Upper lobe of left lung (tissue), 6 donors: ENCODE data around the gene AMOTL2. TPM values are rescaled to one million over a fixed set of nuclear protein-coding genes. Genes with fewer than 3 reads are reported as not detected.
A peak's percentile ranks its signal among the peaks of the same experiment; 100 is the strongest.

Experiments
- ATAC-seq, 2 donors: fragments of 200-7000 bp; cut with Tn5 transposase; one replicate each; pipeline ENCODE4 v1.9.1; 2022; ENCODE audit warnings: mild to moderate bottlenecking in 2 of 2, moderate library complexity in 2 of 2; ENCODE audit not compliant: low FRiP score in 2 of 2
- DNase-seq, 2 donors: peaks; one replicate each; pipeline ENCODE4 v3.0.0-alpha.2; 2019 to 2020
- H3K27ac ChIP-seq, 4 donors: fragments of 200-600 bp; sonication (generic); one replicate each; pipeline ENCODE4 v1.5.1; 2016 to 2019
- H3K27me3 ChIP-seq, 4 donors: fragments of 200-600 bp; sonication (generic); one replicate each; pipeline ENCODE4 v1.5.1; 2017 to 2019
- H3K36me3 ChIP-seq, 4 donors: fragments of 200-600 bp; sonication (generic); one replicate each; pipeline ENCODE4 v1.5.1; 2016 to 2019
- H3K4me1 ChIP-seq, 4 donors: fragments of 200-600 bp; sonication (generic); one replicate each; pipeline ENCODE4 v1.5.1; 2018 to 2019
- H3K4me3 ChIP-seq, 4 donors: fragments of 200-600 bp; sonication (generic); one replicate each; pipeline ENCODE4 v1.5.1; 2017 to 2019; ENCODE audit warnings: mild to moderate bottlenecking in 2 of 4, moderate library complexity in 1 of 4
- H3K9me3 ChIP-seq, 4 donors: fragments of 200-600 bp; sonication (generic); one replicate each; pipeline ENCODE4 v1.5.1; 2018 to 2019
- CTCF ChIP-seq, 6 experiments: fragments of 450-650 bp in 4 of 6; fragments of 200-600 bp in 2 of 6; sonication (generic) in 2 of 6; IDR thresholded peaks; one replicate each; pipeline ENCODE4 v1.5.1; 2016 to 2019; ENCODE audit warnings: antibody characterized with exemption in 6 of 6
- EP300 ChIP-seq, 4 donors: sonication (generic); formaldehyde crosslinking; IDR thresholded peaks; one replicate each; pipeline ENCODE4 v1.5.1; 2017; ENCODE audit warnings: antibody characterized with exemption in 4 of 4, control low read depth in 2 of 4
- POLR2A ChIP-seq, 4 donors: fragments of 450-650 bp; IDR thresholded peaks; one replicate each; pipeline ENCODE4 v1.5.1; 2016 to 2017; ENCODE audit warnings: antibody characterized with exemption in 4 of 4, mild to moderate bottlenecking in 2 of 4
- POLR2AphosphoS5 ChIP-seq, 2 donors: sonication (generic); formaldehyde crosslinking; IDR thresholded peaks; one replicate each; pipeline ENCODE4 v1.5.1; 2017; ENCODE audit warnings: antibody characterized with exemption in 2 of 2
- WGBS, 2 donors: methylation state at CpG; one replicate each; pipeline ENCODE4 v1.1.5; 2017 to 2018; 5-methylcytosine and 5-hydroxymethylcytosine counted together
- total RNA-seq, 6 donors: library from RNA; depleted of rRNA in 4 of 6; stranded (reverse); fragments of >200 nt in 4 of 6; gene quantifications; one replicate each; pipeline versions ENCODE4 v1.1.0 to v1.2.1, GENCODE V29; 2016 to 2021
- donor health status: DM: no; HTN: no; CAD: no; lungs with moderate emphysema.
- donor health status: DM: no; HTN: yes; CAD: no; lungs with severe emphysema.

The AMOTL2 gene
- total RNA-seq, 6 donors from 2014 or later: 73.3 to 179 (median 132) TPM

- Histone ChIP-seq H3K9me3 (no peaks in the 10 kb centered on the region), H3K36me3 (peaks cover 40 to 90% (median 57%) of the 10 kb centered on the region in 4 donors), H3K4me3 (peak overlapping the region in 1 of 4 donors; percentile 2), H3K27ac (peak overlapping the region; percentile 79 to 99 (median 98)), H3K27me3 (no peaks in the 10 kb centered on the region), H3K4me1 (peaks cover 87 to 97% (median 93%) of the 10 kb centered on the region in 4 donors)
- ATAC-seq (no peak), DNase-seq (peak; percentile 21 to 52)
- TF ChIP-seq POLR2A (IDR thresholded peaks at IDR 0.05) (no peak), EP300 (IDR thresholded peaks at IDR 0.05) (no peak), POLR2AphosphoS5 (IDR thresholded peaks at IDR 0.05) (no peak), CTCF (IDR thresholded peaks at IDR 0.05) (no peak)
- WGBS, 2 donors: 75 to 88% methylated on average over 12 of the region's 12 CpGs
Measured at GRCh38 chr3:134360046-134360445, 14.2 kb downstream of the AMOTL2 start.

- Histone ChIP-seq H3K4me3 (peak overlapping the region in 1 of 4 donors; percentile 2), H3K27me3 (no peaks in the 10 kb centered on the region), H3K36me3 (peaks cover 40 to 95% (median 60%) of the 10 kb centered on the region in 4 donors), H3K4me1 (peaks cover 85 to 97% (median 93%) of the 10 kb centered on the region in 4 donors), H3K9me3 (no peaks in the 10 kb centered on the region), H3K27ac (peak overlapping the region; percentile 79 to 99 (median 98))
- WGBS, 2 donors: 62% methylated on average over 13 of the region's 13 CpGs; no CpG with 5 or more reads in 1 of the 2 donors
- peak; percentile 27 to 59 for DNase-seq
- no peak for ATAC-seq
- TF ChIP-seq POLR2AphosphoS5 (IDR thresholded peaks at IDR 0.05): no peak
- TF ChIP-seq CTCF (IDR thresholded peaks at IDR 0.05): no peak
- TF ChIP-seq POLR2A (IDR thresholded peaks at IDR 0.05): no peak
- TF ChIP-seq EP300 (IDR thresholded peaks at IDR 0.05): no peak
Measured at GRCh38 chr3:134359121-134360010, 14.9 kb downstream of the AMOTL2 start.

- H3K36me3 ChIP-seq: peaks cover 40 to 97% (median 63%) of the 10 kb centered on the region in 4 donors
- peak; percentile 81 to 85 for ATAC-seq
- H3K27me3 ChIP-seq: no peaks in the 10 kb centered on the region
- DNase-seq: peak in 1 of 2 donors; percentile 70
- peak overlapping the region; percentile 79 to 99 (median 98) for H3K27ac ChIP-seq
- no peak overlapping the region for H3K4me3 ChIP-seq
- peaks cover 85 to 97% (median 94%) of the 10 kb centered on the region in 4 donors for H3K4me1 ChIP-seq
- no peaks in the 10 kb centered on the region for H3K9me3 ChIP-seq
- WGBS, 2 donors: 59 to 61% methylated on average over 6 to 10 of the region's 10 CpGs
- TF ChIP-seq POLR2A (IDR thresholded peaks at IDR 0.05): no peak
- peak; percentile 25 to 33 for TF ChIP-seq POLR2AphosphoS5 (IDR thresholded peaks at IDR 0.05)
- TF ChIP-seq EP300 (IDR thresholded peaks at IDR 0.05): peak in 2 of 4 donors; percentile 29 to 70
- peak in 3 of 6 experiments; percentile 18 to 33 (median 28) for TF ChIP-seq CTCF (IDR thresholded peaks at IDR 0.05)
Measured at GRCh38 chr3:134357914-134358811, 16.1 kb downstream of the AMOTL2 start.

GRCh38 chr3:134357261-134357913 lies 16.9 kb downstream of the AMOTL2 start:
- H3K36me3 ChIP-seq: peaks cover 40 to 89% (median 56%) of the 10 kb centered on the region in 4 donors
- TF ChIP-seq POLR2AphosphoS5 (IDR thresholded peaks at IDR 0.05): no peak
- no peak for TF ChIP-seq CTCF (IDR thresholded peaks at IDR 0.05)
- TF ChIP-seq EP300 (IDR thresholded peaks at IDR 0.05): no peak
- TF ChIP-seq POLR2A (IDR thresholded peaks at IDR 0.05): no peak
- peaks cover 85 to 97% (median 92%) of the 10 kb centered on the region in 4 donors for H3K4me1 ChIP-seq
- H3K4me3 ChIP-seq: peak overlapping the region in 1 of 4 donors; percentile 1
- no peaks in the 10 kb centered on the region for H3K27me3 ChIP-seq
- ATAC-seq: peak; percentile 0 to 13
- peak overlapping the region; percentile 79 to 99 (median 98) for H3K27ac ChIP-seq
- 54 to 68% methylated on average over 7 to 10 of the region's 10 CpGs for WGBS, 2 donors
- DNase-seq: peak in 1 of 2 donors; percentile 21
- H3K9me3 ChIP-seq: no peaks in the 10 kb centered on the region
